ENCODE results near the gene ABCE1. TPM values are rescaled to one million over a fixed set of nuclear protein-coding genes. Genes with fewer than 3 reads are reported as not detected.
A peak's percentile ranks its signal among the peaks of the same experiment; 100 is the strongest.

The ABCE1 gene
- total RNA-seq, 4 donors from 2014 or later: 42.9 to 79.3 (median 62.5) TPM

DNA sequence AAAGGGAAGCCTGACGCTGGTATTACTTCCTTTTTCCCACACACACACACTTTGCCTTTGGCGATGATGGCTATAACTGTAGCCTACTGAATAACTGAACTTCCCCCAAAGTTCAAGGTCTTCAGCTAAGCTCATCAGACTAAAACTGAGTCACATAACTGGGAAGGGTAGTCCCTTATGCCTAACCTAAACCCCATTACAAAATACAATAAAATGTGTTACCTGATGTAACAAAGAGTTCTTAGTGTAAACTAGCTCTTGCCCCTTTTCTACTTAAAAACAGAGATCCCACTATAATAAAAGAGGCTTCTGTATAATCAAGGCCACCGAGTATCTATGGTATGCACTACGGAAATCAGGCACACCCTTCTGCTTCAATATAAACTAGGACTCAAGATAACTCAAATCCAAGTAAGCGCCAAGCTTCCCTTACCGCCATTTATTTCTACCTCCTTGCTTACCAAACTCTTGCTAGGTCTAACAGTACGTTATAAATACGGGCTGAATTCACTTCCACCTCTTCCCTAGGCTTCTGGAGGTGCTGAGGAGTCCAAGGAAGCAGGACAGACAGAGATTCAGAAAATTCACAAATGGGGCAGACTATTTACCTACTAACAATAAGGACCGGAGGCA, 79.9 kb downstream of the ABCE1 start:
- peaks cover 36 to 52% of the 10 kb centered on the region in 2 donors for H3K4me1 ChIP-seq

DNA sequence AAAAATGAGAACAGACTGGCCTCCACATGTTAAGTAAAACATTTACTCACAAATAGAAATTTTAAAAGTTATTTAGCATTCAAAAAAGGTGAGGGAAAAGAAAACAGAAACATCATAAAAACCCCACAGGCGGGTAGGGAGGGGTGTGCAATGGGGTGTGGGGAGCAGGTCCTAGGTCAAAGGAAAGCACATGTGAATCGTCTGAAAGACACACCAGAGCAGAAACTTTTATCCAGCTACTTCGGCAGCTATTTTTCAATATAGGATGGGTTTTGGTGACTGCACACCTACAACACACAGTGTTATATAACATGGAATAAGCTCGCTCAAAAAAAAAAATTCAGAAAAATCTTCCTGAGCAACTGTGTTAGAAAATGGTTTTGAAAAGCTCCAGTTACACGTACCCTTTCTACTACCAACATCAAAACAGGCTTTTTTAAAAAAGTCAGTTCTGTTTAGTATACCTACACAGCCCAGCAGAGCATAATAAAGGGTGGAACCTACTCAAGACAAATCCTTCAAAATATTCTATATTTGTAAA, 80.7 kb downstream of the ABCE1 start:
- in situ Hi-C loops (cut with MboI; ENCODE audit: low sequenced_read_pairs in 4 of 4) (no loop called here), intact Hi-C loops (cut with DNase I; ENCODE audit: low total_unique reads) (loop anchor here (2.0 to 10.0 kb wide), 5 partner anchors 24 to 1994 kb away; partner anchors contain the start of genes MMAA, USP38 and ZNF827)
- Histone ChIP-seq H3K4me1 (peaks cover 36 to 52% of the 10 kb centered on the region in 2 donors), H3K36me3 (peaks cover 0 to 3% of the 10 kb centered on the region in 2 donors), H3K27me3 (no peaks in the 10 kb centered on the region), H3K27ac (peak overlapping the region; percentile 97 to 99 (median 98)), H3K9me3 (no peaks in the 10 kb centered on the region), H3K4me3 (peak overlapping the region; percentile 63 to 95 (median 87))
- no peak for ATAC-seq
- DNase-seq: no peak
- TF ChIP-seq, protein P1, sequence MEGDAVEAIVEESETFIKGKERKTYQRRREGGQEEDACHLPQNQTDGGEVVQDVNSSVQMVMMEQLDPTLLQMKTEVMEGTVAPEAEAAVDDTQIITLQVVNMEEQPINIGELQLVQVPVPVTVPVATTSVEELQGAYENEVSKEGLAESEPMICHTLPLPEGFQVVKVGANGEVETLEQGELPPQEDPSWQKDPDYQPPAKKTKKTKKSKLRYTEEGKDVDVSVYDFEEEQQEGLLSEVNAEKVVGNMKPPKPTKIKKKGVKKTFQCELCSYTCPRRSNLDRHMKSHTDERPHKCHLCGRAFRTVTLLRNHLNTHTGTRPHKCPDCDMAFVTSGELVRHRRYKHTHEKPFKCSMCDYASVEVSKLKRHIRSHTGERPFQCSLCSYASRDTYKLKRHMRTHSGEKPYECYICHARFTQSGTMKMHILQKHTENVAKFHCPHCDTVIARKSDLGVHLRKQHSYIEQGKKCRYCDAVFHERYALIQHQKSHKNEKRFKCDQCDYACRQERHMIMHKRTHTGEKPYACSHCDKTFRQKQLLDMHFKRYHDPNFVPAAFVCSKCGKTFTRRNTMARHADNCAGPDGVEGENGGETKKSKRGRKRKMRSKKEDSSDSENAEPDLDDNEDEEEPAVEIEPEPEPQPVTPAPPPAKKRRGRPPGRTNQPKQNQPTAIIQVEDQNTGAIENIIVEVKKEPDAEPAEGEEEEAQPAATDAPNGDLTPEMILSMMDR (IDR thresholded peaks at IDR 0.05 in 4 of 5, conservative IDR thresholded peaks at IDR 0.05 in 1 of 5): no peak
- TF ChIP-seq POLR2A (IDR thresholded peaks at IDR 0.05): no peak

More for the DNA sequence above, 79.9 kb downstream of the ABCE1 start:
- Histone ChIP-seq H3K36me3 (peaks cover 0 to 3% of the 10 kb centered on the region in 2 donors), H3K27ac (peak overlapping the region; percentile 97 to 99 (median 98)), H3K9me3 (no peaks in the 10 kb centered on the region), H3K4me3 (peak overlapping the region; percentile 63 to 95 (median 87)), H3K27me3 (no peaks in the 10 kb centered on the region)
- DNase-seq: no peak
- ATAC-seq: no peak
- TF ChIP-seq, protein P1 (IDR thresholded peaks at IDR 0.05 in 4 of 5, conservative IDR thresholded peaks at IDR 0.05 in 1 of 5): no peak
- no peak for TF ChIP-seq POLR2A (IDR thresholded peaks at IDR 0.05)
- in situ Hi-C loops (cut with MboI; ENCODE audit: low sequenced_read_pairs in 4 of 4) (no loop called here), intact Hi-C loops (cut with DNase I; ENCODE audit: low total_unique reads) (loop anchor here (1.0 to 10.0 kb wide), 6 partner anchors 23 to 1993 kb away; partner anchors contain the start of genes MMAA, USP38 and ZNF827)

Other genes with a start within 250 kb of the ABCE1 start
- gene ANAPC10, start 115 bp upstream of the ABCE1 start, total RNA-seq: 10 to 100 TPM; 17.7 to 33.6 (median 24.9) TPM
- gene OTUD4, start 82.3 kb downstream of the ABCE1 start, total RNA-seq: 10 to 100 TPM; 32.6 to 61.1 (median 47.9) TPM

All from gastrocnemius medialis (tissue), 4 donors.